Thoracic aorta (tissue), 2 donors: Measurements from ENCODE around the gene FH. TPM values are rescaled to one million over a fixed set of nuclear protein-coding genes. Genes with fewer than 3 reads are reported as not detected.

ENCODE experiments used
- ATAC-seq: fragments of 150-250 bp; one replicate; pipeline ENCODE4 v1.8.0; 2017; ENCODE audit warnings: low read depth; ENCODE audit not compliant: insufficient number of reproducible peaks, low FRiP score
- DNase-seq: peaks from one replicate; pipeline ENCODE4 v3.0.0-alpha.2; 2020; ENCODE audit warnings: low spot score
- H3K27ac ChIP-seq, 2 donors: fragments of 200-600 bp; sonication (generic); 1 replicate in 1 of 2; 2 replicates in 1 of 2; pipeline ENCODE4 v1.5.1; 2016; ENCODE audit warnings: mild to moderate bottlenecking in 2 of 2, moderate library complexity in 2 of 2
- H3K27me3 ChIP-seq: fragments of 200-600 bp; sonication (generic); replicated peaks from 2 replicates; pipeline ENCODE4 v1.6.0; 2016; ENCODE audit warnings: mild to moderate bottlenecking; ENCODE audit not compliant: insufficient read depth
- H3K36me3 ChIP-seq: fragments of 200-600 bp; sonication (generic); one replicate; pipeline ENCODE4 v1.5.1; 2016
- H3K4me1 ChIP-seq, 2 donors: fragments of 200-600 bp; sonication (generic); 1 replicate in 1 of 2; 2 replicates in 1 of 2; pipeline versions ENCODE4 v1.5.1 to v1.6.0; 2016; ENCODE audit warnings: low read depth in 2 of 2, mild to moderate bottlenecking in 1 of 2; ENCODE audit not compliant: control insufficient read depth in 1 of 2
- H3K4me3 ChIP-seq: fragments of 200-600 bp; sonication (generic); 2 replicates; pipeline ENCODE4 v1.5.1; 2016; ENCODE audit warnings: mild to moderate bottlenecking
- H3K9me3 ChIP-seq: fragments of 200-600 bp; sonication (generic); 2 replicates; pipeline ENCODE4 v1.5.1; 2016
- CTCF ChIP-seq: fragments of 200-600 bp; sonication (generic); IDR thresholded peaks from one replicate; pipeline ENCODE4 v1.5.1; 2019; ENCODE audit warnings: antibody characterized with exemption
- total RNA-seq, 2 donors: library from RNA; depleted of rRNA; stranded (reverse); fragments of >200 nt; gene quantifications; one replicate each; pipeline versions ENCODE4 v1.1.0 to v1.2.3, GENCODE V29; 2016

FH gene
- total RNA-seq, 2 donors from 2014 or later: 23.7 to 82.5 TPM

- Histone ChIP-seq H3K27me3 (no peaks in the 10 kb centered on the region), H3K36me3 (no peaks in the 10 kb centered on the region), H3K4me3 (no peak overlapping the region), H3K4me1 (no peaks in the 10 kb centered on the region), H3K27ac (no peak overlapping the region), H3K9me3 (no peaks in the 10 kb centered on the region)
- ATAC-seq (no peak), DNase-seq (no peak)
- TF ChIP-seq CTCF: no peak
Measured at GRCh38 chr1:241459186-241459802, 60.3 kb downstream of the FH start.

- Histone ChIP-seq H3K27ac (no peak overlapping the region), H3K4me1 (no peaks in the 10 kb centered on the region), H3K27me3 (no peaks in the 10 kb centered on the region), H3K36me3 (no peaks in the 10 kb centered on the region), H3K9me3 (no peaks in the 10 kb centered on the region), H3K4me3 (no peak overlapping the region)
- TF ChIP-seq CTCF: no peak
- no peak for DNase-seq
- no peak for ATAC-seq
Measured at GRCh38 chr1:241457421-241457820, 62.1 kb downstream of the FH start.

- Histone ChIP-seq H3K4me3 (no peak overlapping the region), H3K36me3 (no peaks in the 10 kb centered on the region), H3K27me3 (no peaks in the 10 kb centered on the region), H3K27ac (no peak overlapping the region), H3K4me1 (no peaks in the 10 kb centered on the region), H3K9me3 (no peaks in the 10 kb centered on the region)
- no peak for DNase-seq
- TF ChIP-seq CTCF: no peak
- no peak for ATAC-seq
Measured at GRCh38 chr1:241456743-241457142, 62.8 kb downstream of the FH start.

- H3K27me3 ChIP-seq: no peaks in the 10 kb centered on the region
- DNase-seq (no peak), ATAC-seq (no peak)
- H3K27ac ChIP-seq: no peak overlapping the region
- no peak for TF ChIP-seq CTCF
- H3K4me3 ChIP-seq: no peak overlapping the region
- no peaks in the 10 kb centered on the region for H3K36me3 ChIP-seq
- H3K4me1 ChIP-seq: no peaks in the 10 kb centered on the region
- H3K9me3 ChIP-seq: no peaks in the 10 kb centered on the region
Measured at GRCh38 chr1:241453732-241454131, 65.8 kb downstream of the FH start.

GRCh38 chr1:241451956-241452355 lies 67.6 kb downstream of the FH start:
- Histone ChIP-seq H3K4me3 (no peak overlapping the region), H3K36me3 (no peaks in the 10 kb centered on the region), H3K27me3 (no peaks in the 10 kb centered on the region), H3K27ac (no peak overlapping the region), H3K9me3 (no peaks in the 10 kb centered on the region), H3K4me1 (no peaks in the 10 kb centered on the region)
- TF ChIP-seq CTCF: no peak
- DNase-seq: no peak
- no peak for ATAC-seq

Other genes with a start within 250 kb of the FH start
- gene RGS7, start 162.6 kb downstream of the FH start, total RNA-seq: not detected
- under 1 TPM; 0.63 to 0.81 TPM for gene KMO, start 12.6 kb upstream of the FH start, total RNA-seq
- 10 to 100 TPM in 1 of 2 donors, 1 to 10 TPM in 1; 8.0 to 12.4 TPM for gene CHML, start 120.6 kb upstream of the FH start, total RNA-seq
- gene OPN3, start 120.6 kb upstream of the FH start, total RNA-seq: 10 to 100 TPM in 1 of 2 donors, 1 to 10 TPM in 1; 7.2 to 13.4 TPM
- not detected for gene WDR64, start 132.5 kb upstream of the FH start, total RNA-seq